Measurements from ENCODE around the gene CYB561D2. TPM values are rescaled to one million over a fixed set of nuclear protein-coding genes. Genes with fewer than 3 reads are reported as not detected.

Gene CYB561D2
- total and polyA plus RNA-seq, 2 donors (not counting 1 experiment from before 2014, with no cell fraction given): 39.5 to 78.9 TPM

GRCh38 chr3:50382722-50383121 is 32.1 kb downstream of the CYB561D2 start:
- Histone ChIP-seq H3K27me3 (replicated peaks in 1 of 4; ENCODE audit: control extremely low read depth in 1 of 4, control insufficient read depth in 3 of 4, insufficient read depth in 4 of 4, low read length in 3 of 4) (no peaks in the 10 kb centered on the region), H3K4me2 (replicated peaks; ENCODE audit: low read depth, low read length, poor library complexity, severe bottlenecking) (no peak overlapping the region), H3K79me2 (ENCODE audit: control insufficient read depth, insufficient read depth, low read length) (no peaks in the 10 kb centered on the region), H3K9ac (ENCODE audit: low read length) (no peak overlapping the region), H2AFZ (ENCODE audit: insufficient read depth, low read depth, low read length, poor library complexity, severe bottlenecking) (no peak overlapping the region), H4K20me1 (ENCODE audit: control insufficient read depth, insufficient read depth, low read length, poor library complexity, severe bottlenecking) (no peaks in the 10 kb centered on the region), H3K9me3 (ENCODE audit: control extremely low read depth in 1 of 3, control insufficient read depth in 2 of 3, insufficient read depth in 1 of 3, low read length in 2 of 3) (no peaks in the 10 kb centered on the region), H3K36me3 (replicated peaks in 1 of 2; ENCODE audit: control extremely low read depth in 1 of 2, control insufficient read depth in 1 of 2, extremely low read depth in 1 of 2, insufficient read depth in 2 of 2, low read length in 1 of 2) (no peaks in the 10 kb centered on the region), H3K27ac (ENCODE audit: low read length in 2 of 2) (no peak overlapping the region), H3K4me3 (ENCODE audit: control extremely low read depth in 1 of 5, extremely low read depth in 1 of 5, insufficient read depth in 1 of 5, low read depth in 2 of 5, low read length in 4 of 5) (no peak overlapping the region), H3K4me1 (ENCODE audit: control insufficient read depth in 2 of 2, insufficient read depth in 2 of 2, low read length in 2 of 2) (no peaks in the 10 kb centered on the region)
- 96% methylated on average over 10 of the region's 12 CpGs for WGBS (ENCODE audit: insufficient coverage)
- ATAC-seq (ENCODE audit: low read depth): no peak
- no peak for DNase-seq
- intact Hi-C loops (cut with micrococcal nuclease): no loop called here
- TF ChIP-seq CTCF (IDR thresholded peaks at IDR 0.05) (no peak), EZH2 (IDR thresholded peaks at IDR 0.05; ENCODE audit: borderline replicate concordance, insufficient read depth, low read depth, low read length, poor library complexity, severe bottlenecking) (no peak)
- CTCF ChIA-PET: interaction anchor here (0.6 kb wide), 1 partner anchor 10 kb away, joined by 3 read pairs; no protein-coding TSS in a partner anchor
- no peaks in the 10 kb centered on the region for H3K4me1 Mint-ChIP-seq
- POLR2A ChIA-PET: no interaction called here
- no peak overlapping the region for H3K27ac Mint-ChIP-seq
- no peak overlapping the region for H3K4me3 Mint-ChIP-seq
- no peaks in the 10 kb centered on the region for H3K9me3 Mint-ChIP-seq (ENCODE audit: insufficient read depth)
- H3K27me3 Mint-ChIP-seq: peaks cover 12% of the 10 kb centered on the region

GRCh38 chr3:50383750-50384149 is 33.1 kb downstream of the CYB561D2 start:
- H3K27ac Mint-ChIP-seq: no peak overlapping the region
- CTCF ChIA-PET: interaction anchor here (0.7 kb wide), 1 partner anchor 1006 kb away, joined by 5 read pairs; no protein-coding TSS in a partner anchor
- no peaks in the 10 kb centered on the region for H3K9me3 Mint-ChIP-seq (ENCODE audit: insufficient read depth)
- 91% methylated on average over 6 of the region's 6 CpGs for WGBS (ENCODE audit: insufficient coverage)
- POLR2A ChIA-PET: no interaction called here
- H3K4me3 Mint-ChIP-seq: no peak overlapping the region
- ATAC-seq (ENCODE audit: low read depth) (no peak), DNase-seq (no peak)
- peaks cover 12% of the 10 kb centered on the region for H3K27me3 Mint-ChIP-seq
- H3K36me3 ChIP-seq (replicated peaks in 1 of 2; ENCODE audit: control extremely low read depth in 1 of 2, control insufficient read depth in 1 of 2, extremely low read depth in 1 of 2, insufficient read depth in 2 of 2, low read length in 1 of 2): no peaks in the 10 kb centered on the region
- H3K4me3 ChIP-seq (ENCODE audit: control extremely low read depth in 1 of 5, extremely low read depth in 1 of 5, insufficient read depth in 1 of 5, low read depth in 2 of 5, low read length in 4 of 5): no peak overlapping the region
- H3K4me1 ChIP-seq (ENCODE audit: control insufficient read depth in 2 of 2, insufficient read depth in 2 of 2, low read length in 2 of 2): no peaks in the 10 kb centered on the region
- intact Hi-C loops (cut with micrococcal nuclease): no loop called here
- H3K9me3 ChIP-seq (ENCODE audit: control extremely low read depth in 1 of 3, control insufficient read depth in 2 of 3, insufficient read depth in 1 of 3, low read length in 2 of 3): no peaks in the 10 kb centered on the region
- H2AFZ ChIP-seq (ENCODE audit: insufficient read depth, low read depth, low read length, poor library complexity, severe bottlenecking): no peak overlapping the region
- H3K27me3 ChIP-seq (replicated peaks in 1 of 4; ENCODE audit: control extremely low read depth in 1 of 4, control insufficient read depth in 3 of 4, insufficient read depth in 4 of 4, low read length in 3 of 4): no peaks in the 10 kb centered on the region
- H3K79me2 ChIP-seq (ENCODE audit: control insufficient read depth, insufficient read depth, low read length): no peaks in the 10 kb centered on the region
- TF ChIP-seq EZH2 (IDR thresholded peaks at IDR 0.05; ENCODE audit: borderline replicate concordance, insufficient read depth, low read depth, low read length, poor library complexity, severe bottlenecking) (no peak), CTCF (IDR thresholded peaks at IDR 0.05) (no peak)
- H3K4me1 Mint-ChIP-seq: no peaks in the 10 kb centered on the region
- H3K4me2 ChIP-seq (replicated peaks; ENCODE audit: low read depth, low read length, poor library complexity, severe bottlenecking): no peak overlapping the region
- no peak overlapping the region for H3K27ac ChIP-seq (ENCODE audit: low read length in 2 of 2)
- H4K20me1 ChIP-seq (ENCODE audit: control insufficient read depth, insufficient read depth, low read length, poor library complexity, severe bottlenecking): no peaks in the 10 kb centered on the region
- no peak overlapping the region for H3K9ac ChIP-seq (ENCODE audit: low read length)

Data from B cell (primary cell).